ENCODE measurements around the gene COL27A1. TPM values are rescaled to one million over a fixed set of nuclear protein-coding genes. Genes with fewer than 3 reads are reported as not detected.

COL27A1 gene
- total and polyA plus RNA-seq, 2 experiments from 2014 or later, result 10.5 to 18.0 TPM

DNA sequence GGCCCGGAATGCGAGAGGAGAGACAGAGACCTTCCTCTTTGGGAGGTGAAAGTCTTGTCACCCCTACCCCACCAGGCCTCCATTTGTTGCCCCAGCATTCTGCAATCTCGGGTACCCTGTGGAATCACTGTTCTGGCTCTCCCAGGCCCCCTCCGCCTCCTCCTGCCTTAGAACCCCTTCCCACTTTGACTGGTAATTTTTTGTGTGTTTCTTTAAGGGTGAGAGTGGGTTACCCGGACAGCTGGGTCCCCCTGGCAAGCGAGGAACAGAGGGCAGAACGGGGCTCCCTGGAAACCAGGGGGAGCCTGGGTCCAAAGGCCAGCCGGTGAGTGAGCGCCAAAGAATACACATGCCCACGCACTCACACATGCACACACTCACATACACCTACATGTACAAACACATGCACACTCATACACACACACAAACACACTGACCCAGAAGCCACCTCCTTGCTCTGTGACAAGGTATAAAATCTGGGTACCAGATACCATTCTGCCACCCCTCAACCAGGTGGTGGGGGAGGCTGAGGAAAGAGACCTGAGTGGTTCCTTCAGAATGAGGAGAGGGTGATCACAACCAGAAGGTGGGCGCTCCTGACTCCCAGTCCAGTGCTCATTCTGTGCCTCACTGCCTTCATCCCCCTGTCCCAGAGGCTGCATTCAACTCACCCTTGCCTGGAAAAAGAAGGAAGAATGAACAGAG, 136.7 kb downstream of the COL27A1 start:
- H3K36me3 Mint-ChIP-seq (ENCODE audit: low read depth), result peaks cover 45% of the 10 kb centered on the region
- H3K4me1 Mint-ChIP-seq, result peaks cover 17% of the 10 kb centered on the region
- Histone ChIP-seq H3K27ac (ENCODE audit: low read depth) (no peak overlapping the region), H3K79me2 (replicated peaks; ENCODE audit: insufficient read depth) (no peaks in the 10 kb centered on the region), H3K4me1 (ENCODE audit: insufficient read depth) (peaks cover 7% of the 10 kb centered on the region), H3K27me3 (ENCODE audit: insufficient read depth) (no peaks in the 10 kb centered on the region), H3K36me3 (ENCODE audit: insufficient read depth) (peaks cover 34% of the 10 kb centered on the region), H3K4me3 (no peak overlapping the region), H4K20me1 (replicated peaks; ENCODE audit: insufficient read depth) (no peaks in the 10 kb centered on the region), H2AFZ (no peak overlapping the region), H3K9me2 (ENCODE audit: insufficient read depth) (no peaks in the 10 kb centered on the region), H3K4me2 (no peak overlapping the region), H3F3A (replicated peaks; ENCODE audit: low read depth) (no peaks in the 10 kb centered on the region)
- H3K9me3 Mint-ChIP-seq, result peaks cover 19% of the 10 kb centered on the region
- TF ChIP-seq, protein P1, sequence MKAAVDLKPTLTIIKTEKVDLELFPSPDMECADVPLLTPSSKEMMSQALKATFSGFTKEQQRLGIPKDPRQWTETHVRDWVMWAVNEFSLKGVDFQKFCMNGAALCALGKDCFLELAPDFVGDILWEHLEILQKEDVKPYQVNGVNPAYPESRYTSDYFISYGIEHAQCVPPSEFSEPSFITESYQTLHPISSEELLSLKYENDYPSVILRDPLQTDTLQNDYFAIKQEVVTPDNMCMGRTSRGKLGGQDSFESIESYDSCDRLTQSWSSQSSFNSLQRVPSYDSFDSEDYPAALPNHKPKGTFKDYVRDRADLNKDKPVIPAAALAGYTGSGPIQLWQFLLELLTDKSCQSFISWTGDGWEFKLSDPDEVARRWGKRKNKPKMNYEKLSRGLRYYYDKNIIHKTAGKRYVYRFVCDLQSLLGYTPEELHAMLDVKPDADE (IDR thresholded peaks at IDR 0.05), result no peak
- no peak for TF ChIP-seq NANOG (IDR thresholded peaks at IDR 0.05; ENCODE audit: borderline replicate concordance)
- TF ChIP-seq EZH2 (IDR thresholded peaks at IDR 0.05; ENCODE audit: low read depth, unreplicated experiment), result no peak
- TF ChIP-seq, protein P2, sequence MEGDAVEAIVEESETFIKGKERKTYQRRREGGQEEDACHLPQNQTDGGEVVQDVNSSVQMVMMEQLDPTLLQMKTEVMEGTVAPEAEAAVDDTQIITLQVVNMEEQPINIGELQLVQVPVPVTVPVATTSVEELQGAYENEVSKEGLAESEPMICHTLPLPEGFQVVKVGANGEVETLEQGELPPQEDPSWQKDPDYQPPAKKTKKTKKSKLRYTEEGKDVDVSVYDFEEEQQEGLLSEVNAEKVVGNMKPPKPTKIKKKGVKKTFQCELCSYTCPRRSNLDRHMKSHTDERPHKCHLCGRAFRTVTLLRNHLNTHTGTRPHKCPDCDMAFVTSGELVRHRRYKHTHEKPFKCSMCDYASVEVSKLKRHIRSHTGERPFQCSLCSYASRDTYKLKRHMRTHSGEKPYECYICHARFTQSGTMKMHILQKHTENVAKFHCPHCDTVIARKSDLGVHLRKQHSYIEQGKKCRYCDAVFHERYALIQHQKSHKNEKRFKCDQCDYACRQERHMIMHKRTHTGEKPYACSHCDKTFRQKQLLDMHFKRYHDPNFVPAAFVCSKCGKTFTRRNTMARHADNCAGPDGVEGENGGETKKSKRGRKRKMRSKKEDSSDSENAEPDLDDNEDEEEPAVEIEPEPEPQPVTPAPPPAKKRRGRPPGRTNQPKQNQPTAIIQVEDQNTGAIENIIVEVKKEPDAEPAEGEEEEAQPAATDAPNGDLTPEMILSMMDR (conservative IDR thresholded peaks at IDR 0.05; ENCODE audit: low read depth in 2 of 2), result no peak
- TF ChIP-seq JUNB (IDR thresholded peaks at IDR 0.05; ENCODE audit: unreplicated experiment), result no peak
- no peak for TF ChIP-seq ZNF114 (CRISPR knock-in tag; IDR thresholded peaks at IDR 0.05)
- no peak for TF ChIP-seq EZH2phosphoT487 (IDR thresholded peaks at IDR 0.05; ENCODE audit: unreplicated experiment)
- TF ChIP-seq, protein P3, sequence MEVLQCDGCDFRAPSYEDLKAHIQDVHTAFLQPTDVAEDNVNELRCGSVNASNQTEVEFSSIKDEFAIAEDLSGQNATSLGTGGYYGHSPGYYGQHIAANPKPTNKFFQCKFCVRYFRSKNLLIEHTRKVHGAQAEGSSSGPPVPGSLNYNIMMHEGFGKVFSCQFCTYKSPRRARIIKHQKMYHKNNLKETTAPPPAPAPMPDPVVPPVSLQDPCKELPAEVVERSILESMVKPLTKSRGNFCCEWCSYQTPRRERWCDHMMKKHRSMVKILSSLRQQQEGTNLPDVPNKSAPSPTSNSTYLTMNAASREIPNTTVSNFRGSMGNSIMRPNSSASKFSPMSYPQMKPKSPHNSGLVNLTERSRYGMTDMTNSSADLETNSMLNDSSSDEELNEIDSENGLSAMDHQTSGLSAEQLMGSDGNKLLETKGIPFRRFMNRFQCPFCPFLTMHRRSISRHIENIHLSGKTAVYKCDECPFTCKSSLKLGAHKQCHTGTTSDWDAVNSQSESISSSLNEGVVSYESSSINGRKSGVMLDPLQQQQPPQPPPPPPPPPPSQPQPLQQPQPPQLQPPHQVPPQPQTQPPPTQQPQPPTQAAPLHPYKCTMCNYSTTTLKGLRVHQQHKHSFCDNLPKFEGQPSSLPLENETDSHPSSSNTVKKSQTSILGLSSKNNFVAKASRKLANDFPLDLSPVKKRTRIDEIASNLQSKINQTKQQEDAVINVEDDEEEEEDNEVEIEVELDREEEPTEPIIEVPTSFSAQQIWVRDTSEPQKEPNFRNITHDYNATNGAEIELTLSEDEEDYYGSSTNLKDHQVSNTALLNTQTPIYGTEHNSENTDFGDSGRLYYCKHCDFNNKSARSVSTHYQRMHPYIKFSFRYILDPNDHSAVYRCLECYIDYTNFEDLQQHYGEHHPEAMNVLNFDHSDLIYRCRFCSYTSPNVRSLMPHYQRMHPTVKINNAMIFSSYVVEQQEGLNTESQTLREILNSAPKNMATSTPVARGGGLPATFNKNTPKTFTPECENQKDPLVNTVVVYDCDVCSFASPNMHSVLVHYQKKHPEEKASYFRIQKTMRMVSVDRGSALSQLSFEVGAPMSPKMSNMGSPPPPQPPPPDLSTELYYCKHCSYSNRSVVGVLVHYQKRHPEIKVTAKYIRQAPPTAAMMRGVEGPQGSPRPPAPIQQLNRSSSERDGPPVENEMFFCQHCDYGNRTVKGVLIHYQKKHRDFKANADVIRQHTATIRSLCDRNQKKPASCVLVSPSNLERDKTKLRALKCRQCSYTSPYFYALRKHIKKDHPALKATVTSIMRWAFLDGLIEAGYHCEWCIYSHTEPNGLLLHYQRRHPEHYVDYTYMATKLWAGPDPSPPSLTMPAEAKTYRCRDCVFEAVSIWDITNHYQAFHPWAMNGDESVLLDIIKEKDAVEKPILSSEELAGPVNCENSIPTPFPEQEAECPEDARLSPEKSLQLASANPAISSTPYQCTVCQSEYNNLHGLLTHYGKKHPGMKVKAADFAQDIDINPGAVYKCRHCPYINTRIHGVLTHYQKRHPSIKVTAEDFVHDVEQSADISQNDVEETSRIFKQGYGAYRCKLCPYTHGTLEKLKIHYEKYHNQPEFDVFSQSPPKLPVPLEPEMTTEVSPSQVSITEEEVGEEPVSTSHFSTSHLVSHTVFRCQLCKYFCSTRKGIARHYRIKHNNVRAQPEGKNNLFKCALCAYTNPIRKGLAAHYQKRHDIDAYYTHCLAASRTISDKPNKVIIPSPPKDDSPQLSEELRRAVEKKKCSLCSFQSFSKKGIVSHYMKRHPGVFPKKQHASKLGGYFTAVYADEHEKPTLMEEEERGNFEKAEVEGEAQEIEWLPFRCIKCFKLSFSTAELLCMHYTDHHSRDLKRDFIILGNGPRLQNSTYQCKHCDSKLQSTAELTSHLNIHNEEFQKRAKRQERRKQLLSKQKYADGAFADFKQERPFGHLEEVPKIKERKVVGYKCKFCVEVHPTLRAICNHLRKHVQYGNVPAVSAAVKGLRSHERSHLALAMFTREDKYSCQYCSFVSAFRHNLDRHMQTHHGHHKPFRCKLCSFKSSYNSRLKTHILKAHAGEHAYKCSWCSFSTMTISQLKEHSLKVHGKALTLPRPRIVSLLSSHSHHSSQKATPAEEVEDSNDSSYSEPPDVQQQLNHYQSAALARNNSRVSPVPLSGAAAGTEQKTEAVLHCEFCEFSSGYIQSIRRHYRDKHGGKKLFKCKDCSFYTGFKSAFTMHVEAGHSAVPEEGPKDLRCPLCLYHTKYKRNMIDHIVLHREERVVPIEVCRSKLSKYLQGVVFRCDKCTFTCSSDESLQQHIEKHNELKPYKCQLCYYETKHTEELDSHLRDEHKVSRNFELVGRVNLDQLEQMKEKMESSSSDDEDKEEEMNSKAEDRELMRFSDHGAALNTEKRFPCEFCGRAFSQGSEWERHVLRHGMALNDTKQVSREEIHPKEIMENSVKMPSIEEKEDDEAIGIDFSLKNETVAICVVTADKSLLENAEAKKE (CRISPR knock-in tag; IDR thresholded peaks at IDR 0.05), result no peak
- no peak for TF ChIP-seq POLR2AphosphoS5 (IDR thresholded peaks at IDR 0.05; ENCODE audit: low read depth)
- TF ChIP-seq CREB1 (CRISPR knock-in tag; IDR thresholded peaks at IDR 0.05; ENCODE audit: low read depth), result no peak
- TF ChIP-seq STAT1 (IDR thresholded peaks at IDR 0.05; ENCODE audit: unreplicated experiment), result no peak
- TF ChIP-seq, protein P4, sequence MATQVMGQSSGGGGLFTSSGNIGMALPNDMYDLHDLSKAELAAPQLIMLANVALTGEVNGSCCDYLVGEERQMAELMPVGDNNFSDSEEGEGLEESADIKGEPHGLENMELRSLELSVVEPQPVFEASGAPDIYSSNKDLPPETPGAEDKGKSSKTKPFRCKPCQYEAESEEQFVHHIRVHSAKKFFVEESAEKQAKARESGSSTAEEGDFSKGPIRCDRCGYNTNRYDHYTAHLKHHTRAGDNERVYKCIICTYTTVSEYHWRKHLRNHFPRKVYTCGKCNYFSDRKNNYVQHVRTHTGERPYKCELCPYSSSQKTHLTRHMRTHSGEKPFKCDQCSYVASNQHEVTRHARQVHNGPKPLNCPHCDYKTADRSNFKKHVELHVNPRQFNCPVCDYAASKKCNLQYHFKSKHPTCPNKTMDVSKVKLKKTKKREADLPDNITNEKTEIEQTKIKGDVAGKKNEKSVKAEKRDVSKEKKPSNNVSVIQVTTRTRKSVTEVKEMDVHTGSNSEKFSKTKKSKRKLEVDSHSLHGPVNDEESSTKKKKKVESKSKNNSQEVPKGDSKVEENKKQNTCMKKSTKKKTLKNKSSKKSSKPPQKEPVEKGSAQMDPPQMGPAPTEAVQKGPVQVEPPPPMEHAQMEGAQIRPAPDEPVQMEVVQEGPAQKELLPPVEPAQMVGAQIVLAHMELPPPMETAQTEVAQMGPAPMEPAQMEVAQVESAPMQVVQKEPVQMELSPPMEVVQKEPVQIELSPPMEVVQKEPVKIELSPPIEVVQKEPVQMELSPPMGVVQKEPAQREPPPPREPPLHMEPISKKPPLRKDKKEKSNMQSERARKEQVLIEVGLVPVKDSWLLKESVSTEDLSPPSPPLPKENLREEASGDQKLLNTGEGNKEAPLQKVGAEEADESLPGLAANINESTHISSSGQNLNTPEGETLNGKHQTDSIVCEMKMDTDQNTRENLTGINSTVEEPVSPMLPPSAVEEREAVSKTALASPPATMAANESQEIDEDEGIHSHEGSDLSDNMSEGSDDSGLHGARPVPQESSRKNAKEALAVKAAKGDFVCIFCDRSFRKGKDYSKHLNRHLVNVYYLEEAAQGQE (IDR thresholded peaks at IDR 0.05; ENCODE audit: unreplicated experiment), result no peak
- TF ChIP-seq ZNF331 (CRISPR knock-in tag; IDR thresholded peaks at IDR 0.05; ENCODE audit: low read depth), result no peak
- H3K27me3 Mint-ChIP-seq (ENCODE audit: insufficient read depth, low read depth, poor library complexity), result no peaks in the 10 kb centered on the region
- no peak for ATAC-seq
- H3K4me3 Mint-ChIP-seq, result no peak overlapping the region
- no peak for DNase-seq (ENCODE audit: low spot score)
- H3K27ac Mint-ChIP-seq, result no peak overlapping the region

Measured in GM23338 (cell line).